Neural crest cell (in vitro differentiated cells): Measurements from ENCODE around the gene JARID2. TPM values are rescaled to one million over a fixed set of nuclear protein-coding genes. Genes with fewer than 3 reads are reported as not detected.

ENCODE experiments used
- DNase-seq: peaks from one replicate; pipeline ENCODE4 v3.0.0; 2021; ENCODE audit warnings: low read depth, mixed read lengths, low spot score
- H3K27ac Mint-ChIP-seq: one replicate; pipeline ENCODE4 v1.8.0; 2021; ENCODE audit warnings: mild to moderate bottlenecking, mixed read lengths; ENCODE audit not compliant: unreplicated experiment
- H3K27me3 Mint-ChIP-seq: 2 replicates; pipeline ENCODE4 v1.8.0; 2021; ENCODE audit warnings: low read depth, mild to moderate bottlenecking, mixed read lengths
- H3K36me3 Mint-ChIP-seq: 2 replicates; pipeline ENCODE4 v1.8.0; 2021; ENCODE audit warnings: low read depth, mild to moderate bottlenecking, mixed read lengths
- H3K4me1 Mint-ChIP-seq: 2 replicates; pipeline ENCODE4 v1.8.0; 2021; ENCODE audit warnings: mixed read lengths
- H3K4me3 Mint-ChIP-seq: one replicate; pipeline ENCODE4 v1.8.0; 2021; ENCODE audit warnings: mild to moderate bottlenecking, mixed read lengths
- H3K9me3 Mint-ChIP-seq: 2 replicates; pipeline ENCODE4 v1.8.0; 2021; ENCODE audit warnings: mixed read lengths
- CTCF ChIP-seq: fragments of 200-600 bp; sonication (generic); conservative IDR thresholded peaks from 2 replicates; pipeline ENCODE4 v1.5.0; 2021; ENCODE audit warnings: antibody characterized with exemption, mild to moderate bottlenecking
- total RNA-seq: library from RNA; stranded (reverse); gene quantifications from 2 replicates; pipeline ENCODE4 v1.2.1, GENCODE V29; 2021

The JARID2 gene
- total RNA-seq, 1 donor from 2014 or later, result 33.9 TPM

DNA sequence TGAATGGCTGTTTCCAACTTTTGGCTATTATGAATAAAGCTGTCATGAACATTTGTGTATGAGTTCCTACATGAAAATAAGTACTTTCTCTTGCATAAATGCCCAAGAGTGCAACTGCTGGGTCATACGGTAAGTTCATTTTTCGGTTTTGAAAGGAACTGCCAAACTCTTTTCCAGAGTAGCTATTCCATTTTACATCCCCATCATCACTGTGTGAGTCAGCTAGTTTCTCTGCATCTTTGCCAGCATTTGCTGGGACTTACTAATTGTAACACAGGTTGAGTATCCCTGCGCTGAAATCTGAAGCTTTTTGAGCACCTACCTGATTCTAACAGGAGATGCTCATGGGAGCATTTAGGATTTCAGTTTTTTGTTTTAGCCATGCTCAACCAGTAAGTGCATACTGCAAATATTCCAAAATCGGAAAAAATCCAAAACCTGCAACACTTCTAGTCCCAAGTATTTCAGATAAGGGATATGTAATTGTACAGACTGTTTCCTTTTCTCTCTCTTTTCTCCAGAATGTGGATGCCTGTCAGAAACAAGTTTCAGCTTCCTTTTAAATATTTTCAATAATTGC lies 298.5 kb downstream of the JARID2 start:
- DNase-seq, result no peak
- Mint-ChIP-seq H3K4me1 (peaks cover 14% of the 10 kb centered on the region), H3K27ac (no peak overlapping the region), H3K36me3 (peaks cover 5% of the 10 kb centered on the region), H3K4me3 (no peak overlapping the region), H3K27me3 (no peaks in the 10 kb centered on the region), H3K9me3 (peaks cover 2% of the 10 kb centered on the region)
- no peak for TF ChIP-seq CTCF

DNA sequence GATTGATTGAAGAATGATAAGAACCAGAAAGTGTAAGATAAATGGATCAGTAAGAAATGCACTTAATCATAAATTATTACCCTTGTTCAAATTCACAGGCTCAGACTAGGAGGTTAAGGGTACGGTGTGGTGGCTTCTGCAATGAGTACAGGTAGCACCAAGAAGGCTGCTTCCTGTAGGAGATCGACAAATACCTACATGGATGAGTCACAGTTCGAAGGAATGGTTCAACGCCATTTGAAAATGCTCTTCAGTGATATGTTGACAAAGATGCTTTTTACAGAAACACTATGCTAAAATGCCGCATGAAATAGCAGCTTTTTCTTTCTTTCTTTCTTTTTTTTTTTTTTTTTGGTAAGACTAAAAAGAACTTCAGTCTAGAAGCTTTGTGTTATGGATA lies 300.7 kb downstream of the JARID2 start:
- H3K27me3 Mint-ChIP-seq, result no peaks in the 10 kb centered on the region
- TF ChIP-seq CTCF, result no peak
- DNase-seq, result no peak
- H3K4me1 Mint-ChIP-seq, result peaks cover 9% of the 10 kb centered on the region
- H3K36me3 Mint-ChIP-seq, result peaks cover 5% of the 10 kb centered on the region
- H3K27ac Mint-ChIP-seq, result no peak overlapping the region
- H3K4me3 Mint-ChIP-seq, result no peak overlapping the region
- no peaks in the 10 kb centered on the region for H3K9me3 Mint-ChIP-seq

GRCh38 chr6:15547400-15547799 lies 301.5 kb downstream of the JARID2 start:
- no peak overlapping the region for H3K4me3 Mint-ChIP-seq
- TF ChIP-seq CTCF, result no peak
- H3K9me3 Mint-ChIP-seq, result no peaks in the 10 kb centered on the region
- peaks cover 5% of the 10 kb centered on the region for H3K36me3 Mint-ChIP-seq
- H3K27ac Mint-ChIP-seq, result no peak overlapping the region
- DNase-seq, result no peak
- no peaks in the 10 kb centered on the region for H3K27me3 Mint-ChIP-seq
- H3K4me1 Mint-ChIP-seq, result peaks cover 14% of the 10 kb centered on the region

DNA sequence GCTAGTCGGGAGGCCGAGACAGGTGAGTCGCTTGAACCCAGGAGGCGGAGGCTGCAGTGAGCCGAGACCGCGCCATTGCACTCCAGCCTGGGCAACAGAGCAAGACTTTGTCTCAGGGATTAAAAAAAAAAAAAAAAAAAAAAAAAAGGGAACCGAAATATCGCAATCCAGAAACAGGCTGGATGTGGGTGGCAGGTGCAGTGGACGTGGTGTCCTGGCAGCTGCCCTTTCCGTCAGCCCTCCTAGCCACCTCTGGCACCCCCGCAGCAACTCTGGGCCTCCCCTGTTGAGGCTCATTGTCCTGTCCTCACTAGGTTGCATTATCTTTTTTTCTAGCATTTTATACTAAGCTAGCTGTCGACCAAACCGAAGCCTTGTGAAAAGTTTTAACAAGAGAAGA lies 303.5 kb downstream of the JARID2 start:
- Mint-ChIP-seq H3K36me3 (no peaks in the 10 kb centered on the region), H3K4me3 (no peak overlapping the region), H3K27me3 (no peaks in the 10 kb centered on the region), H3K4me1 (peaks cover 23% of the 10 kb centered on the region), H3K27ac (no peak overlapping the region), H3K9me3 (no peaks in the 10 kb centered on the region)
- no peak for TF ChIP-seq CTCF
- no peak for DNase-seq

DNA sequence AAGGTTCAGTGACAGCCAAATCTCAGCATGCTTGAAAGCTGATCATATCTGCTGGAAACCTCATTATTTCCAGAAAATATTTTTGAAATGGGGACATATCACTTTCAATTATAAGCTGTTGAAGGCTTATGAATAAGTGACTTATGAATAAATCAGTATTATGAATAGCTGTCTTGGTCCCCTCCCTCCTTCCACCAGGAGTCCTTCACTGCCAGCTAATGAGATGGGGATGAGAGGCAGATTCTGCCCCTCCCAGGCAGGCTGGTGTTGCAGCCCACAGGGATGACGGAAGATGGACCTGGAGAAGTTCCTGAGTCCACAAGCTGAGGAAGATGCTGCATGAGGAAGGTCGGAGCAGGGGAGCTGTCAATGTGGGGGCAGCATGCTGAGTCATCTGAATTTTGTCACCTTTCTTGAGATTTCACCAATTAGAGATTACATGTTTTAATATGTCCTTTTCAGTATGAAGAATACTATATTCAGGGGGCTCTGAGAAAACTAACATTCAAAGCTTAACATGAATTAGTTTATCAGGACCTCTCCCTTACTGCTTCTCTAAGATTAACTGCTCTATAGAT lies 304.8 kb downstream of the JARID2 start:
- Mint-ChIP-seq H3K9me3 (peaks cover 2% of the 10 kb centered on the region), H3K4me1 (peaks cover 23% of the 10 kb centered on the region), H3K4me3 (no peak overlapping the region), H3K27me3 (no peaks in the 10 kb centered on the region), H3K27ac (peak overlapping the region; percentile 61), H3K36me3 (no peaks in the 10 kb centered on the region)
- DNase-seq, result no peak
- TF ChIP-seq CTCF, result no peak
